ENCODE results near the gene RNF180.

The RNF180 gene

GRCh38 chr5:64165500-64166200 lies at the start of gene RNF180:
RNF180 (plus strand) TSS chr5:64165843; CDS start chr5:64200808, 34,965 bp downstream.
- no peak for DNase-seq (ENCODE audit: low read depth)

- no peak for DNase-seq (ENCODE audit: low read depth)
Observed at GRCh38 chr5:64125521-64125920, 40.1 kb upstream of the RNF180 start.

GRCh38 chr5:64126202-64126741 lies 39.4 kb upstream of the RNF180 start:
- no peak for DNase-seq (ENCODE audit: low read depth)

GRCh38 chr5:64140018-64140417 lies 25.6 kb upstream of the RNF180 start:
- DNase-seq (ENCODE audit: low read depth): no peak

- DNase-seq (ENCODE audit: low read depth): no peak
Observed at GRCh38 chr5:64144425-64145215, 21.0 kb upstream of the RNF180 start.

- DNase-seq (ENCODE audit: low read depth): no peak
Observed at GRCh38 chr5:64145216-64145895, 20.3 kb upstream of the RNF180 start.

GRCh38 chr5:64147379-64147778 lies 18.3 kb upstream of the RNF180 start:
- DNase-seq (ENCODE audit: low read depth): no peak

- DNase-seq (ENCODE audit: low read depth): no peak
Observed at GRCh38 chr5:64147849-64148441, 17.7 kb upstream of the RNF180 start.

- no peak for DNase-seq (ENCODE audit: low read depth)
Observed at GRCh38 chr5:64149268-64149667, 16.4 kb upstream of the RNF180 start.

GRCh38 chr5:64149857-64150521 lies 15.7 kb upstream of the RNF180 start:
- DNase-seq (ENCODE audit: low read depth): no peak

GRCh38 chr5:64156261-64156660 lies 9.4 kb upstream of the RNF180 start:
- DNase-seq (ENCODE audit: low read depth): no peak

- no peak for DNase-seq (ENCODE audit: low read depth)
Observed at GRCh38 chr5:64158827-64159226, 6.8 kb upstream of the RNF180 start.

GRCh38 chr5:64160201-64160600 lies 5.4 kb upstream of the RNF180 start:
- no peak for DNase-seq (ENCODE audit: low read depth)

- no peak for DNase-seq (ENCODE audit: low read depth)
Observed at GRCh38 chr5:64161420-64161819, 4.2 kb upstream of the RNF180 start.

- no peak for DNase-seq (ENCODE audit: low read depth)
Observed at GRCh38 chr5:64163135-64163534, 2.5 kb upstream of the RNF180 start.

- no peak for DNase-seq (ENCODE audit: low read depth)
Observed at GRCh38 chr5:64163746-64164145, 1.9 kb upstream of the RNF180 start.

- DNase-seq (ENCODE audit: low read depth): no peak
Observed at GRCh38 chr5:64164166-64164565, 1.5 kb upstream of the RNF180 start.

GRCh38 chr5:64165160-64165499 lies 513 bp upstream of the RNF180 start:
- no peak for DNase-seq (ENCODE audit: low read depth)

GRCh38 chr5:64166201-64166959 lies 737 bp downstream of the RNF180 start:
- no peak for DNase-seq (ENCODE audit: low read depth)

- DNase-seq (ENCODE audit: low read depth): no peak
Observed at GRCh38 chr5:64176301-64176700, 10.7 kb downstream of the RNF180 start.
